GM23338 (cell line): ENCODE data around the gene SMOC1. TPM values are rescaled to one million over a fixed set of nuclear protein-coding genes. Genes with fewer than 3 reads are reported as not detected.

Source experiments
- ATAC-seq: fragments of 200-7000 bp; cut with Tn5 transposase; 3 replicates; pipeline ENCODE4 v1.9.1; 2020
- DNase-seq: peaks from one replicate; pipeline ENCODE4 v3.0.0-alpha.2; 2015; ENCODE audit warnings: low spot score
- H2AFZ ChIP-seq: fragments of 200-600 bp; sonication (generic); 2 replicates; pipeline ENCODE4 v1.8.0; 2016; ENCODE audit warnings: antibody characterized with exemption, mild to moderate bottlenecking, moderate library complexity
- H3F3A ChIP-seq: fragments of 200-600 bp; sonication (generic); replicated peaks from 2 replicates; pipeline ENCODE4 v1.8.0; 2017; ENCODE audit warnings: antibody characterized with exemption, mixed run types, low read depth
- H3K27ac ChIP-seq: fragments of 200-600 bp; sonication (generic); 2 replicates; pipeline ENCODE4 v1.6.1; 2016; ENCODE audit warnings: low read depth
- H3K27me3 ChIP-seq: fragments of 200-600 bp; sonication (generic); 2 replicates; pipeline ENCODE4 v1.8.0; 2016; ENCODE audit warnings: mild to moderate bottlenecking, mixed run types, moderate library complexity; ENCODE audit not compliant: insufficient read depth
- H3K36me3 ChIP-seq: fragments of 200-600 bp; sonication (generic); 2 replicates; pipeline ENCODE4 v1.8.0; 2016; ENCODE audit warnings: mild to moderate bottlenecking; ENCODE audit not compliant: insufficient read depth
- H3K4me1 ChIP-seq: fragments of 200-600 bp; sonication (generic); 2 replicates; pipeline ENCODE4 v1.8.0; 2016; ENCODE audit warnings: mild to moderate bottlenecking, moderate library complexity; ENCODE audit not compliant: insufficient read depth
- H3K4me2 ChIP-seq: fragments of 200-600 bp; sonication (generic); 2 replicates; pipeline ENCODE4 v1.7.1; 2017; ENCODE audit warnings: mixed run types
- H3K4me3 ChIP-seq: fragments of 200-600 bp; sonication (generic); 2 replicates; pipeline ENCODE4 v1.6.1; 2016; ENCODE audit warnings: mixed run types
- H3K79me2 ChIP-seq: fragments of 200-600 bp; sonication (generic); replicated peaks from 2 replicates; pipeline ENCODE4 v1.8.0; 2017; ENCODE audit warnings: mild to moderate bottlenecking; ENCODE audit not compliant: insufficient read depth
- H3K9me2 ChIP-seq: fragments of 200-600 bp; sonication (generic); 2 replicates; pipeline ENCODE4 v1.8.0; 2017; ENCODE audit not compliant: insufficient read depth
- H4K20me1 ChIP-seq: fragments of 200-600 bp; sonication (generic); replicated peaks from 2 replicates; pipeline ENCODE4 v1.8.0; 2017; ENCODE audit warnings: mild to moderate bottlenecking; ENCODE audit not compliant: insufficient read depth
- H3K27ac Mint-ChIP-seq: 2 replicates; pipeline ENCODE4 v1.8.0; 2020; ENCODE audit warnings: inconsistent platforms, mild to moderate bottlenecking, moderate library complexity, mixed read lengths
- H3K27me3 Mint-ChIP-seq: 3 replicates; pipeline ENCODE4 v1.8.0; 2022; ENCODE audit warnings: low read depth, mild to moderate bottlenecking, moderate library complexity, mixed read lengths, inconsistent platforms; ENCODE audit not compliant: insufficient read depth, poor library complexity
- H3K36me3 Mint-ChIP-seq: 3 replicates; pipeline ENCODE4 v1.8.0; 2021; ENCODE audit warnings: low read depth, mild to moderate bottlenecking, inconsistent platforms, moderate library complexity, mixed read lengths
- H3K4me1 Mint-ChIP-seq: 3 replicates; pipeline ENCODE4 v1.8.0; 2020; ENCODE audit warnings: mild to moderate bottlenecking, inconsistent platforms, mixed read lengths
- H3K4me3 Mint-ChIP-seq: 3 replicates; pipeline ENCODE4 v1.8.0; 2021; ENCODE audit warnings: moderate library complexity, mild to moderate bottlenecking, inconsistent platforms, mixed read lengths
- H3K9me3 Mint-ChIP-seq: 3 replicates; pipeline ENCODE4 v1.8.0; 2020; ENCODE audit warnings: moderate library complexity, mild to moderate bottlenecking, inconsistent platforms, mixed read lengths
- CTCF ChIP-seq, 2 experiments: fragments of 200-600 bp in 1 of 2; sonication (generic) in 1 of 2; conservative IDR thresholded peaks; 2 replicates each; pipeline versions ENCODE4 v1.5.1 to v1.6.1; 2016 to 2017; ENCODE audit warnings: antibody characterized with exemption in 2 of 2, low read depth in 2 of 2, mild to moderate bottlenecking in 2 of 2, moderate library complexity in 1 of 2
- ETS1 ChIP-seq: IDR thresholded peaks from 2 replicates; pipeline ENCODE4 v1.6.1; 2016; ENCODE audit warnings: antibody characterized with exemption
- EZH2 ChIP-seq: fragments of 200-600 bp; sonication (generic); IDR thresholded peaks from one replicate; pipeline ENCODE4 v1.8.0; 2017; ENCODE audit warnings: antibody characterized with exemption, mild to moderate bottlenecking, low read depth; ENCODE audit not compliant: unreplicated experiment
- EZH2phosphoT487 ChIP-seq: fragments of 200-600 bp; sonication (generic); IDR thresholded peaks from one replicate; pipeline ENCODE4 v1.8.1; 2018; ENCODE audit warnings: antibody characterized with exemption; ENCODE audit not compliant: unreplicated experiment
- JUNB ChIP-seq: IDR thresholded peaks from one replicate; pipeline ENCODE4 v1.6.1; 2016; ENCODE audit warnings: antibody characterized with exemption; ENCODE audit not compliant: unreplicated experiment
- NANOG ChIP-seq: IDR thresholded peaks from 2 replicates; pipeline ENCODE4 v1.6.1; 2016; ENCODE audit warnings: antibody characterized with exemption, borderline replicate concordance
- POLR2AphosphoS5 ChIP-seq: IDR thresholded peaks from 2 replicates; pipeline ENCODE4 v1.6.1; 2016; ENCODE audit warnings: antibody characterized with exemption, low read depth
- ZNF114 ChIP-seq: fragments of 250-450 bp; sonication (Bioruptor Pico); IDR thresholded peaks from 2 replicates; pipeline ENCODE4 v1.5.0; 2020; ENCODE audit warnings: mild to moderate bottlenecking, moderate library complexity
- polyA plus RNA-seq: library from polyadenylated mRNA; unstranded; fragments of >200 nt; fragmentation: Nextera tagmentation; extraction: Ambion mirVana; gene quantifications from 2 replicates; pipeline ENCODE4 v1.2.1, GENCODE V29; 2016
- total RNA-seq: library from RNA; depleted of rRNA; stranded (reverse); fragments of >200 nt; shearing (Covaris generic); gene quantifications from 2 replicates; pipeline ENCODE4 v1.2.3, GENCODE V29; 2014

The SMOC1 gene
- total and polyA plus RNA-seq, 2 experiments from 2014 or later: 0.79 to 1.6 TPM

GRCh38 chr14:69876221-69876847 is 2.9 kb upstream of the SMOC1 start:
- H3K4me2 ChIP-seq: no peak overlapping the region
- no peaks in the 10 kb centered on the region for H3K79me2 ChIP-seq
- Mint-ChIP-seq H3K27ac (no peak overlapping the region), H3K36me3 (no peaks in the 10 kb centered on the region), H3K27me3 (peaks cover 31% of the 10 kb centered on the region), H3K9me3 (no peaks in the 10 kb centered on the region), H3K4me1 (peaks cover 12% of the 10 kb centered on the region; the same call in 2 of the 3 replicates), H3K4me3 (no peak overlapping the region)
- no peaks in the 10 kb centered on the region for H3K9me2 ChIP-seq
- DNase-seq (no peak), ATAC-seq (no peak)
- H3F3A ChIP-seq: 0 out of 2 replicates have a peak, but pooled peaks cover 4% of the 10 kb centered on the region
- H3K27ac ChIP-seq: no peak overlapping the region
- no peak overlapping the region for H2AFZ ChIP-seq
- no peak overlapping the region for H3K4me3 ChIP-seq
- no peak for TF ChIP-seq CTCF (conservative IDR thresholded peaks at IDR 0.05; ENCODE audit: low read depth in 2 of 2)
- H4K20me1 ChIP-seq: no peaks in the 10 kb centered on the region
- peaks cover 29% of the 10 kb centered on the region for H3K27me3 ChIP-seq
- H3K36me3 ChIP-seq: no peaks in the 10 kb centered on the region
- no peaks in the 10 kb centered on the region for H3K4me1 ChIP-seq

GRCh38 chr14:69876848-69877306 is 2.3 kb upstream of the SMOC1 start:
- no peaks in the 10 kb centered on the region for H3K36me3 ChIP-seq
- H2AFZ ChIP-seq: no peak overlapping the region
- no peak overlapping the region for H3K4me3 ChIP-seq
- H3K4me3 Mint-ChIP-seq: no peak overlapping the region
- no peaks in the 10 kb centered on the region for H4K20me1 ChIP-seq
- H3K9me2 ChIP-seq: no peaks in the 10 kb centered on the region
- H3F3A ChIP-seq: 0 out of 2 replicates have a peak, but pooled peaks cover 4% of the 10 kb centered on the region
- no peak overlapping the region for H3K27ac ChIP-seq
- H3K27me3 ChIP-seq: peaks cover 32% of the 10 kb centered on the region
- peaks cover 12% of the 10 kb centered on the region; the same call in 2 of the 3 replicates for H3K4me1 Mint-ChIP-seq
- H3K36me3 Mint-ChIP-seq: no peaks in the 10 kb centered on the region
- no peaks in the 10 kb centered on the region for H3K9me3 Mint-ChIP-seq
- H3K4me2 ChIP-seq: no peak overlapping the region
- H3K27ac Mint-ChIP-seq: no peak overlapping the region
- ATAC-seq (no peak), DNase-seq (no peak)
- peaks cover 31% of the 10 kb centered on the region for H3K27me3 Mint-ChIP-seq
- H3K4me1 ChIP-seq: no peaks in the 10 kb centered on the region
- no peaks in the 10 kb centered on the region for H3K79me2 ChIP-seq
- no peak for TF ChIP-seq POLR2AphosphoS5
- TF ChIP-seq EZH2: no peak
- TF ChIP-seq JUNB: no peak
- no peak for TF ChIP-seq CTCF (conservative IDR thresholded peaks at IDR 0.05; ENCODE audit: low read depth in 2 of 2)
- no peak for TF ChIP-seq EZH2phosphoT487
- TF ChIP-seq ZNF114 (CRISPR knock-in tag): no peak
- no peak for TF ChIP-seq ETS1
- no peak for TF ChIP-seq NANOG
